HG03066 (cell line): ENCODE measurements around the gene TNS2.
A peak's percentile ranks its signal among the peaks of the same experiment; 100 is the strongest.

Experiments used
- ATAC-seq: cut with Tn5 transposase; IDR thresholded peaks from one replicate; pipeline ENCODE4 v1.9.1; 2021; ENCODE audit warnings: low read depth; ENCODE audit not compliant: unreplicated experiment

TNS2 gene

GRCh38 chr12:53039851-53040250 is 10.0 kb upstream of the TNS2 start:
- no peak for ATAC-seq

- ATAC-seq, result no peak
These were observed 7.0 kb upstream of the TNS2 start for GRCh38 chr12:53042607-53043454.

GRCh38 chr12:53044052-53044581 is 5.7 kb upstream of the TNS2 start:
- ATAC-seq, result no peak

- no peak for ATAC-seq
These were observed 4.8 kb upstream of the TNS2 start for GRCh38 chr12:53044896-53045695.

DNA sequence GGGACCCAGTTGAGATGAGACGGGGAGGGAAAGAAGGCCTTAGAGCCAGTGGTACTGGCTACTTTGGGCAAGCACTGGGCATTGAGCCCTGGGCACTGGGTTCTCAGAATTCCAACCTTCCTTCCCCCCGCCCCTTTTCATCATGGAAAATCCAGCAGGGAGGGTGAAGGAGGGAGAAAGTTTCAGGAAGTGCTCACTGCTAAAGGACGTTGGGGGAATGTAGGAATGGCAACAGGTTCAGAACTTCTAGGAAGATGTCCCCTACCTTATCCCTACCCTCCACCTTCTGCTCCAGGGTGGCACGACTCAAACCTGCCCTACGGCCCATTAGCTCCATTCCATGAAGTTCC is 4.2 kb upstream of the TNS2 start:
- ATAC-seq, result no peak

- no peak for ATAC-seq
These were observed 3.1 kb upstream of the TNS2 start for GRCh38 chr12:53046655-53047220.

GRCh38 chr12:53047221-53048032 is 2.4 kb upstream of the TNS2 start:
- no peak for ATAC-seq

GRCh38 chr12:53048033-53048779 is 1.7 kb upstream of the TNS2 start:
- ATAC-seq, result no peak

- ATAC-seq, result no peak
These were observed 974 bp upstream of the TNS2 start for GRCh38 chr12:53048780-53049401.

DNA sequence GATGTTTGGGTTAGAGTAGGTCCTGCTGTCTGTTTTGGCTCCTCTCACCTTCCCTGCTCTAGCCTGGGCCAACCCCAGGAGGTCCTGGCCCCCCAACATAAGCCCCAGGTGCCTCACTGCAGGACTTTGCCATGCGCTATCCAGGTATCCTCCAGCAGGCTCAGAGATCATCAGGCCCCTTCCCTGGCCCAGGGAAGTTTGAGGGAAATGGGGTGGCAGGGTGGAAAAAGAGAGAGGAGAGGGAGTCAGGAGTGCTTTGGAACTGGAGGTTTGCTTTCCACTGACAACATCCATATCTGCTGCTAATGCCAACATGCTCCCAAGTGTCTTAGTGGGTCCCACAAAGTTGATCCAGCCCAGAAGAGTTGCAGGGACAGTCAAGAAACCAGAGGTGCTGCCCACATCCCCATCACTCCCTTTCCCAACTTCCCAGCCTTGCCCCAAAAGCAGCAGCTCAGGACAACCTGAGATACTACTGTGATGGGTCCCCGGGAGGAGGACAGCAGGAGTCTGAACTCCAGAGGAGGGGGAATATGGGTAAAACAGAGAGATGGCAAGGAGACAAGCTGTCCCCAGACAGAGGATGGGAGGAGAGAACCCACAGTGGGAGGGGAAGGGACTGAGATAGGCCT is 677 bp downstream of the TNS2 start:
- ATAC-seq, result no peak

DNA sequence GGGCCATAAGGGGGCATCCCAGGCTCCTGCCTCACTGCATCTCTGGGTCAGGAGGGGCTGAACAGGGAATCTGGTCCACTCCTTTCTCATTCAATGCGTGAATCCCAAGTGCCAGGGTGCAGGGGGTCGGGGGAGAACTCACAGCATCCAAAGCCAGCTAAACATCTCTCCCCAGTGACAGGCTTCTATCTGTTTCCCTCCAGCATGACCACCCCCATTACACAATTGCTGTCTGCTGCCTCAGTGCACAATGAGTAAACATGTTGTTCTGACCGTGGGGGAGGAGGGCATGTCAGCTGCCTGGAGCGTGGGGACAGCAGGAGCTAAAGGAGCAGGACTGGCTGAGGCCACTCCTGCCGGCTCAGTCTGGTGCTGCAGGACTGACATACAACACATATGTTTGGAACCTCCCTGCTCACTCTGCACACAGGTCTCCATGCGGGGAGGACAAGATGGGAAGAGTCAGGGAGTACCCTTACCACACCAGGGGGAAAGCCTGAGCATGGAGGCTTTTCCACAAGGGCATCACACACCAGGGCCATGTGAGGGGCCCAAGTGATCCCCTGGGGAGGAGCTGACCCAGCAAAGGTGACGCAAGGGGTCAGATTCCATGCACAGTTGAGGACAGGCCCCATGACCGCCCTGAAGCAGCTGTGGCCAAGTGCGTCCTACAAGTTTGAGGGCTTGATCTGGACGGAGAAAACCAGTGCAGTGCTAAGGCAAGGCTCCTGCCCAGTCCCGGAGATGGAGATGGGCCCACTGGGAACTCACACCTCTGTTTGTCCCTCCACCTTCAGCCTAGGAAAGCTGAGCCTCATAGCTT is 1.4 kb downstream of the TNS2 start:
- no peak for ATAC-seq

DNA sequence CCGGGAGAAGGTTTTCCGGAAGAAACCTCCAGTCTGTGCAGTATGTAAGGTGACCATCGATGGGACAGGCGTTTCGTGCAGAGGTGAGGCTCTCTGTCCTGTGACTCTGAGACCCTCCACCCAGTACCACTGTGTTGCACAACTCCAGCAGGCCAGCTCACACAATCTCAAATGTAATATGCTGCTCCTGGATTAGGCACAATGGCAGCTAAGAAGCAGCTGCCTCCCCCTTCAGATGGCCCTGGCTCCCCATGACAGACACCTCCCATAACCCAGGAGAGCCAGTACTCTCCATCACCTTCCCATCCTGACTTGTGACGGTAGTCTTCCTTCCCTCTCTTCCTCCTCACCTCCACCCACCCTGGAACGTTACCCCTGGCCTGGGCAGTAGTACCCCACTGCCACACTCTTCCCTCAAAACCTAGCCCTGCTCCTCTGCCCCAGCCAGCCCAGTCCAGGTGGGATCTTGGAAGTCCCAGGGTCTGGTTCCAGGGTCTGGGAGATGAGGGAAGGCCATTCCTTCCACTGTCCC is 2.1 kb downstream of the TNS2 start:
- no peak for ATAC-seq

DNA sequence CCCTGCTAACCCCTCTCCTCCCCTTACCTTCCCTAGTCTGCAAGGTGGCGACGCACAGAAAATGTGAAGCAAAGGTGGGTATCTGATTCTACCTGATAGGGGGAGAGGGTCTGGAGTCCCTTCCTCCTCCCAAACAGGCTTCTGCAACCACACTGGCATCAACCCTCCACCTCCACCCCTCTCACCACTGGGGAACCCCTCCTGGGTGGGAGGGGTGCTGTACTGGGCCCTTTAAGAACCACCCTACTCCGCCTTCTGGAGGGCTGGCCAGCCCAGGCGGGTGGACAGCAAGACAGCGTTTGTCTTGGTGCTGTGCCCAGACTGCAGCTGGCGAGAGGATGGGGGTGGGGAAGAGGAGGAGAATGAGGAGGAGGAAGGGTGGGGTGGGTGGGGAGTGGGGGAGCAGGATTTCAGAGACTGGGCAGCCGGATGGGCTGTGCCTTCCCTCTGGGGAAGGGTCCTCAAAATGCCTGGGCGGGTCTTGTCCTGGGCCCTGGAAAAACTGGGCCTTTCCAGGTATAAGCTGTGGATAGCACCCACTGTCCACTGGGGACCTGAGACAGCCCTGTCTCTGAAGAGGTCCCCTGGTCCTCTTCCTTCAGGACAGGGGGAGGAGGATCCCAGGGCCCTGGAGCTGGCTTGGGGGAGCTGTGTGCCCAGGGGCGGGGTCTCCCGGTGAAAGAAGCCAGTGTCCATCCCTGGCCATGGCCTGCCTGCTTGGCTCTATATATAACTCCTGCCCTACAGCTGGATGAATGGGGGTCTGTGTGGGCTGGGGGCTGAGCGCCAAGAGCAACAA is 2.8 kb downstream of the TNS2 start:
- ATAC-seq, result no peak

DNA sequence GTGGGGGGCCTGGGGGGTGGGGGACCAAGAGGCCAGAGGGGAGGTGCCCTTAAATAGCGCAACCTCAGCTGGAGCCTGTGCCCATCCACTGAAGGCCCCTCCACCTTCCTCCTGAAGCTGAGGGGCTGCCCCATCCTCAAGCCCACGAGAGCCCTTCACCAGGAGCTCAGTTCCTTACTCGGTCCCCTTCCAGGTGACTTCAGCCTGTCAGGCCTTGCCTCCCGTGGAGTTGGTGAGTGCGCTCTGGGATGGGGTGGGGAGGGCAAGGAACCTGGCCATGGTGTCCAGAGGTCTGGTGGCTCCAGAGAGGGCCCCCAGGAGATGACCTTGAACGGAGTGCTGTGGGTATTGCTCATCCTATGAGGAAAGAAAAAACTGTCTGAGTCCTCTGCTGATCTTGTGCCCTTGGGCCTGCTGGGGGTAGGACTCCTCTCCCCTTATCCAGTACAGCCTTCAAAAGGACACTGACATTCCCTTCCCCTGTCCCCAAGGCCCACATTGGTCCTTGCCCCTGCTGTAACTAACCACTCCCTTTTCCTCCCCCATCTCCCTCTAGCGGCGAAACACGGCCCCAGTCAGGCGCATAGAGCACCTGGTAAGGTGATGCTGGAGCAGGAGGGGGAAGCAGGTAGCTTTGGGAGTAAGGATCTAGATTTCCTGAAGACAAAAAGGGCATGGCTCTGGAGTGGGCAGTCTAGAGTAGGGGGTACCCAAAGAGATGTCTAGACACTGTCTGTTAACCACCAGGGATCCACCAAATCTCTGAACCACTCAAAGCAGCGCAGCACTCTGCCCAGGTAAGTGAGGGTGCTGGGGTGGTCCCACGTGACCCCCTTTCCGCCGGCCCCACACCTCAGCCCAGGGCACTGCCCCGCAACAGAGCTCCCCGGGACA is 3.6 kb downstream of the TNS2 start:
- no peak for ATAC-seq

DNA sequence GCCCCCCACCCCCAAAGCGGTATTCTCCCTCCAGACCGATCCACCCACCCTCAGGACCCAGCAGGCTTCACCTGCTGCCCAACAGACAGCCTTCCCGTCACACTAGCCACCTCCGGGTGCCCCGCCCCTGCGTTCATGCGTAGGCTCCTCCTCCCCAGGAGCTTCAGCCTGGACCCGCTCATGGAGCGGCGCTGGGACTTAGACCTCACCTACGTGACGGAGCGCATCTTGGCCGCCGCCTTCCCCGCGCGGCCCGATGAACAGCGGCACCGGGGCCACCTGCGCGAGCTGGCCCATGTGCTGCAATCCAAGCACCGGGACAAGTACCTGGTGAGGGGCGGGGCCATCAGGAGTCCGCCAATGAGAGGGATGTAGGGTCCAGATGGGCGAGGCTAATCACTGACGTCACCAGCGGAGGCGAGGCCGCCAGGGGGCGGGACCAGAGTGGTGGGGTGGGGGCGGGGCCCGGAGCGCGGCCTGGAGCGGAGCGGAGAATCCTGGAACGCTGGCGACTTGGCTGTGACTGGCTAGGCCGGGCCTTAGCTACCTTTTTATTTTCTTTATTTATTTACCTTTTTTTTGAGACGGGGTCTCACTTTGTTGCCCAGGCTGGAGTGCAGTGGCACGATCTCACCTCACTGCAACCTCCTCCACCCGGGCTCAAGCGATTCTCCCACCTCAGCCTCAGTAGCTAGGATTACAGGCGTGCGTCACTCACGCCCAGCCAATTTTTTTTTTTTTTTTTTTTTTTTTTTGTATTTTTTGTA is 4.4 kb downstream of the TNS2 start:
- ATAC-seq, result peak; percentile 81
